ENCODE results near the gene CARF. TPM values are rescaled to one million over a fixed set of nuclear protein-coding genes. Genes with fewer than 3 reads are reported as not detected.

CARF gene
- total RNA-seq, 1 experiment from 2014 or later = 4.2 TPM

DNA sequence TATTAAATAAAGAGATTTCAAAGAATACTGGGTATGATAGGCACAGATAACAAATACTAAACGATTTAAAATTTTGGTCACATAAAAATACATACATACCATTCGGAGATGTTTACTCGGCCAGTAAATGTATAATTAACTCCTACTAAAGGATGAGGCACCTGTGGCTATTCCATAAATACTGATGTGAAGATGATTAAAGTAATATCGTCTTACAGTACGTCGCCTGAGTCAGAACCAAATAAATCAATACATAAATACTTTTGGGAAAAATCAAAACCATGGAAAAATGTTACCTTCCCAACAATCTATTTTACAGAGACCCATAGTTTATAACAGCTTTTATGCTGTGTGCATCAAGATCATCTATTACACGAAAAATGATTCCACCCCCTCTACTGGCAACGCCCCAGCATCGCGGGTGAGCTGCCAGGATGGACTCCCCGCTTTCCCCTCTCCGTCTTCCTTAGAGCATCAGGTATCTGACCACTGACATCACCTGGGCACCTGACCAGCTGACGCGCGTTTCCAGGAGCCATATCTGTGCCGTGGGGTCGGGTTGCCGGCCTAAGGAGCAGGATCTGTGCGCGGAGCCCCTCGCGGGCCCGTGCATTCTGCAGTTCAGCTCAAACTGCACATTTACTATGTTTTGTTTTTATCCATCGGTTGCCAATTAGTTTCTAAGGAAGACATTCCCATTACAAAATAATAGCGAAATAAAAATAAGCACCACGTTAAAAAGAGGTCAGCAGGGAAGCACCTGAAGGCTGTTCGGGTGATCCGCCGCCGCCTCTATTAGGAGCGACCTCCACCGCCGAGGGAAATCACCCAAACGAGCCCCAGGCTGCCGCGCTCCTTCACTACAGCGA is 41.4 kb upstream of the CARF start (continued):
- TF ChIP-seq TCF7L2 (IDR thresholded peaks at IDR 0.05; ENCODE audit: borderline replicate concordance, extremely low read depth, insufficient read depth, insufficient read length) (no peak), CEBPB (IDR thresholded peaks at IDR 0.05; ENCODE audit: low read depth) (no peak)

DNA sequence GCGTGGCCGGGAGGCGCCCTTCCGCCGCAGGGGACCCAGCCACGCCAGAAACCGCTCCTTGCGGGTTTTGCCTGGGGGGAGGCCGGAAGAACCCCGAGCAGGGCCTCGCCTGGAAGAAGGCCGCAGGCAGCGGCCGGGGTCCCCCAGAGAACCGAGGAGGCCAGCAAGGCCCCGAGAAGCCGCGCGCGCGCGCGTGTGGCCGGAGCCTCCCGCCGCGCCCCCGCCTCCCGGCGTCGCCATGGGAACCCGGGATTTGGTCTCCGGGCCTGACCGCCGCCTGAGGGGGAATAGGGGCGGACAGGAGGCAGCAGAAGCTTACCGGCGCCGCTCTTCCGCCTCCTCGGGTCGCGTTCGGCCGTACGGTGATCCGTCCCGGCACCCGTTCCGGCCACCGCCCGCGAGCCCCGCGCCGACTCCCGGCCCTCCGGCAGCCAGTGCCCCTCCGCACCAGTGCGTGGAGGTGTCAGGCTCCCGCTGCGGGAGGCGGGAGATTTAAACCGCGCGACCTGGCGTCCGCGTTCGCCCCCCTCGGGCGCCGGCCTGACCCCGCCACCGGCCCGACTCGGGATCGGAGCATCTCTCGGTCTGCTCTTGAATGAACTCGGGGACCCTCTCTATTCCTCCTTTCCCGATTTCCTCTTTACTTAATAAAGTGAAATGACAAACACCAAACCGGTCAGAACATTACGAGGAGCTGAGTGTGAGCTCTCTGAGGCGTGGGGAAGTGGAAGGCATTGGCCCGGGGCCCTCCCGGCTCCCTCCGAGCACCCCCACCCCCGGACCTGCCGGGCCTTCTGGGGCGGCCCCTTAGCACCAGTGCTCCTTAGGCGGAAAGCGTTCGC is 40.6 kb upstream of the CARF start, which contains the start of gene ICA1L:
ICA1L (minus strand) TSS at position 467 of the 842 bp plus-strand sequence. CDS start 42,757 bp downstream, outside the sequence.
- intact Hi-C loops (cut with micrococcal nuclease) = loop anchor here (5.0 kb wide), 2 partner anchors 284 to 299 kb away; no protein-coding TSS in a partner anchor
- ChIA-PET RAD21 (ENCODE audit: low non-redundant PET in 1 of 2, low total read pairs in 2 of 2, uncharacterized antibody in 2 of 2, unreplicated experiment in 2 of 2) (interaction anchor here in 1 of 2 experiments (0.6 kb wide), 1 partner anchor 37 kb away, joined by 3 read pairs; no protein-coding TSS in a partner anchor), CTCF (interaction anchor here (0.9 kb wide), 1 partner anchor 283 kb away, joined by 4 read pairs; no protein-coding TSS in a partner anchor), POLR2A (no interaction called here)
- H4K20me1 ChIP-seq (ENCODE audit: insufficient read depth) = no peaks in the 10 kb centered on the region
- TF ChIP-seq SIN3A (IDR thresholded peaks at IDR 0.05; ENCODE audit: low read depth) = peak; percentile 35
- TF ChIP-seq EGR1 (IDR thresholded peaks at IDR 0.05; ENCODE audit: low read depth) = peak; percentile 69
- no peak for TF ChIP-seq ZNF274 (IDR thresholded peaks at IDR 0.05; ENCODE audit: low read depth, low read length)
- no peak for TF ChIP-seq JUND (IDR thresholded peaks at IDR 0.05)
- peak; percentile 91 for TF ChIP-seq ZFX (IDR thresholded peaks at IDR 0.05)
- no TSS peak for BruUV-seq (replicated peaks)
- peak within 1 kb of the TSS; percentile 91 for H3K4me2 ChIP-seq (ENCODE audit: low read length)
- no peaks in the 10 kb centered on the region for H3K9me3 ChIP-seq (ENCODE audit: control insufficient read depth in 1 of 2, insufficient read depth in 1 of 2, low read depth in 1 of 2, low read length in 2 of 2)
- peak; percentile 69 for ATAC-seq
- peak within 1 kb of the TSS; percentile 71 for H3K9ac ChIP-seq (ENCODE audit: low read length)
- no peaks in the 10 kb centered on the region for H3K79me2 ChIP-seq (ENCODE audit: insufficient read depth, low read length)
- peak within 1 kb of the TSS; percentile 61 to 68 for H3K4me3 ChIP-seq (replicated peaks in 1 of 2; ENCODE audit: low read depth in 1 of 2, low read length in 2 of 2)
- H3K27me3 ChIP-seq (ENCODE audit: insufficient read depth, low read length) = no peaks in the 10 kb centered on the region
- H3K27ac ChIP-seq (ENCODE audit: low read depth, low read length) = peak within 1 kb of the TSS; percentile 38
- no peaks in the 10 kb centered on the region for H3K36me3 ChIP-seq (ENCODE audit: control insufficient read depth in 1 of 2, insufficient read depth in 2 of 2, low read length in 2 of 2)
- peaks cover 7 to 13% of the 10 kb centered on the region in 2 experiments for H3K4me1 ChIP-seq (ENCODE audit: control insufficient read depth in 1 of 2, insufficient read depth in 2 of 2, low read length in 2 of 2)
- H3K9me2 ChIP-seq (ENCODE audit: insufficient read depth) = no peaks in the 10 kb centered on the region
- peak within 1 kb of the TSS; percentile 71 for H2AFZ ChIP-seq (ENCODE audit: low read depth, low read length, poor library complexity, severe bottlenecking)
- DNase-seq (ENCODE audit: low read depth, low spot score) = no peak
